ENCODE measurements around the gene HSP90AB1.

The HSP90AB1 gene

GRCh38 chr6:44243345-44243744 is 3.6 kb upstream of the HSP90AB1 start:
- TF ChIP-seq SIN3A (IDR thresholded peaks at IDR 0.05; ENCODE audit: borderline replicate concordance, insufficient read depth, low read length) = no peak
- TF ChIP-seq FOXP2 (optimal IDR thresholded peaks at IDR 0.05; ENCODE audit: borderline replicate concordance, extremely low read depth, extremely low read length, insufficient read depth) = no peak
- no peak for TF ChIP-seq POLR2AphosphoS5 (IDR thresholded peaks at IDR 0.05; ENCODE audit: low read depth, low read length)
- TF ChIP-seq TAF1 (IDR thresholded peaks at IDR 0.05; ENCODE audit: borderline replicate concordance, insufficient read depth, low read length) = no peak
- no peak for TF ChIP-seq REST (IDR thresholded peaks at IDR 0.05; ENCODE audit: insufficient read depth in 1 of 2, low read depth in 2 of 2, low read length in 2 of 2)

- TF ChIP-seq POLR2AphosphoS5 (IDR thresholded peaks at IDR 0.05; ENCODE audit: low read depth, low read length) = no peak
- no peak for TF ChIP-seq REST (IDR thresholded peaks at IDR 0.05; ENCODE audit: insufficient read depth in 1 of 2, low read depth in 2 of 2, low read length in 2 of 2)
- no peak for TF ChIP-seq TAF1 (IDR thresholded peaks at IDR 0.05; ENCODE audit: borderline replicate concordance, insufficient read depth, low read length)
- TF ChIP-seq SIN3A (IDR thresholded peaks at IDR 0.05; ENCODE audit: borderline replicate concordance, insufficient read depth, low read length) = no peak
- TF ChIP-seq FOXP2 (optimal IDR thresholded peaks at IDR 0.05; ENCODE audit: borderline replicate concordance, extremely low read depth, extremely low read length, insufficient read depth) = no peak
These were observed 1.4 kb upstream of the HSP90AB1 start for GRCh38 chr6:44245391-44245911.

GRCh38 chr6:44245912-44246662 is 814 bp upstream of the HSP90AB1 start:
- no peak for TF ChIP-seq POLR2AphosphoS5 (IDR thresholded peaks at IDR 0.05; ENCODE audit: low read depth, low read length)
- TF ChIP-seq TAF1 (IDR thresholded peaks at IDR 0.05; ENCODE audit: borderline replicate concordance, insufficient read depth, low read length) = peak; percentile 64; the same call in 1 of the 2 replicates
- TF ChIP-seq SIN3A (IDR thresholded peaks at IDR 0.05; ENCODE audit: borderline replicate concordance, insufficient read depth, low read length) = no peak; the same call in 1 of the 2 replicates

GRCh38 chr6:44247338-44248302 is 719 bp downstream of the HSP90AB1 start:
- 0 out of 2 replicates have a peak, but pooled peaks have one; percentile 36 for TF ChIP-seq POLR2AphosphoS5 (IDR thresholded peaks at IDR 0.05; ENCODE audit: low read depth, low read length)
- TF ChIP-seq FOXP2 (optimal IDR thresholded peaks at IDR 0.05; ENCODE audit: borderline replicate concordance, extremely low read depth, extremely low read length, insufficient read depth) = no peak
- 0 out of 2 replicates have a peak, but pooled peaks have one; percentile 7 for TF ChIP-seq SIN3A (IDR thresholded peaks at IDR 0.05; ENCODE audit: borderline replicate concordance, insufficient read depth, low read length)
- TF ChIP-seq TAF1 (IDR thresholded peaks at IDR 0.05; ENCODE audit: borderline replicate concordance, insufficient read depth, low read length) = no peak; the same call in 1 of the 2 replicates
- TF ChIP-seq REST (IDR thresholded peaks at IDR 0.05; ENCODE audit: insufficient read depth in 1 of 2, low read depth in 2 of 2, low read length in 2 of 2) = peak in 1 of 2 experiments; percentile 33; a peak in 2 of 4 replicates

- TF ChIP-seq SIN3A (IDR thresholded peaks at IDR 0.05; ENCODE audit: borderline replicate concordance, insufficient read depth, low read length) (no peak), POLR2AphosphoS5 (IDR thresholded peaks at IDR 0.05; ENCODE audit: low read depth, low read length) (no peak), FOXP2 (optimal IDR thresholded peaks at IDR 0.05; ENCODE audit: borderline replicate concordance, extremely low read depth, extremely low read length, insufficient read depth) (no peak), REST (IDR thresholded peaks at IDR 0.05; ENCODE audit: insufficient read depth in 1 of 2, low read depth in 2 of 2, low read length in 2 of 2) (no peak), TAF1 (IDR thresholded peaks at IDR 0.05; ENCODE audit: borderline replicate concordance, insufficient read depth, low read length) (no peak)
These were observed 1.7 kb downstream of the HSP90AB1 start for GRCh38 chr6:44248579-44248978.
